Activated T-helper 9 cell treated with anti-CD3 and anti-CD28 coated beads, Interleukin-2, amount 50 U/mL, for 16 hours (primary cell): ENCODE measurements around the gene C22orf31.
"Not testable (repeated sequence)": the region's sequence is repeated elsewhere in the genome, so short reads cannot be mapped to it uniquely, and the experiment has no call there.

Experiments
- DNase-seq: peaks from one replicate; pipeline ENCODE4 v3.0.0-alpha.2; 2020; ENCODE audit warnings: low read depth

The C22orf31 gene

DNA sequence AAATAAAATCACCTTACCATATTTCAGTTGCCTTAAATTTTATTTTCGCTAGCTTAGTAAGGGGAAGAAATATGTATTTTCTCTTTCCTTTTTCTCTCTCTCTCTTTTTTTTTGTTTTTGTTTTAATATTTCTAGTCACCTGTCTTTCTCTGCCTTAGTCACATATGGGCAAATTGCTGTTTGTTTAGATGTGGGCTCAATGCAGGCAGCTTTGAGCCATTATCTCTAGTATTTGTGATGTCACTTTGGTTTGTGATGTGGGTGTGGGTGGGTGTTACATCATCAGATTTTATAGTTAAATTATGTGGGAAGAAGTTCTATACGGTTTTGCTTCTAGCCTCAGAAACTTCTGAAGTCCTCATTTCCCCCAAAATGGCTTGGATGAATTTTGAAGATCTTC, at the start of gene C22orf31:
TSS of gene C22orf31 (minus strand) at position 59 of the 400 bp plus-strand sequence. CDS start at position 20, 39 bp downstream.
- no peak for DNase-seq

DNA sequence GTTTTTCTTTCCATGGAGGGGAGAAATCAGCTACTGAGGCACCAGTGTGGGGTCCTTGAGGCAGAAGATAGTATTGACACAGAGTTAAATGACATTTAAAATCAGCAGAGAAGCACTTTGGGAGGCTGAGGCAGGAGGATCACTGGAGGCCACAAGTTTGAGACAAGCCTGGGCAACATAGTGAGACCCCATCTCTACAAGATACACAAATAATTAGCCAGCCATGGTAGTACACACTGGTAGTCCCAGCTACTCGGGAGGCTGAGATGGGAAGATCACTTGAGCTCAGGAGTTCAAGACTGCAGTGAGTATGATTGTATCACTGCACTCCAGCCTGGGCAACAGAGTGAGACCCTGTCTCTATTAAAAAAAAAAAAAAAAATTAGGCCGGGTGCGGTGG, 49.3 kb upstream of the C22orf31 start:
- DNase-seq: no peak

DNA sequence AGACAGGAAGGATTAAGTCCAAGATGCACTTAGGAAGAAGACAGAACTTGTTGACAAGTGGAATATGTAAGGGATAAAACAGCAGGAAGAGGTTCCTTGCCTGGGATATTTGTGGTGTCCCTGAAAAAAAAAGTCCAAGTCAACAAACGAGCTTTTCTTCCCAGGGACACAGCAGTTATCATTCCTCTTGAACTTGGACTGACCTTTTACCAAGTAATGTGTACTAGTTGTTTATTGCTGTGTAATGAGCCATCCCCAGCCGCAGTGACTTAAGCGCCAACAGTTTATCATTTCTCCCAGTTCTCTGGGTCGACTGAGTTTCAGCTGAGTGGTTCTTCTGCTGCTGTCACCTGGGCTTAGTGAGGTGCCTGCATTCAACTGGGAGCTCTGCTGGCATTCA, 48.2 kb upstream of the C22orf31 start:
- no peak for DNase-seq

DNA sequence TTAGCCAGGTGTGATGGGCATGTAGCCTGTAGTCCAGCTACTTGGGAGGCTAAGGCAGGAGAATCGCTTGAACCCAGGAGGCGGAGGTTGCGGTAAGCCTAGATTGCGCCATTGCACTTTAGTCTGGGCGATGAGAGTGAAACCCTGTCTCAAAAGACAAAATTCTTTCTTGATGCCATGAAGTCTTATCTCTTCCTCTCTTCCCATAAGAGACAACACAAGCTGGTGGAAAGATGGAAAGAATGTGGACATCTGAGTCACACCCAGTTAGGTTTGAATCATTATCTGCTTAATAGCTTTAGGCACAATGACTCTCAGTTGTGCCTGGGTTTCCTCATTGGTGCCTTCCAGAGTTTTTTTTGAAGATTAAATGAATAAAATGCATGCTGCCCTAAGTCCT, 46.5 kb upstream of the C22orf31 start:
- DNase-seq: no peak

DNA sequence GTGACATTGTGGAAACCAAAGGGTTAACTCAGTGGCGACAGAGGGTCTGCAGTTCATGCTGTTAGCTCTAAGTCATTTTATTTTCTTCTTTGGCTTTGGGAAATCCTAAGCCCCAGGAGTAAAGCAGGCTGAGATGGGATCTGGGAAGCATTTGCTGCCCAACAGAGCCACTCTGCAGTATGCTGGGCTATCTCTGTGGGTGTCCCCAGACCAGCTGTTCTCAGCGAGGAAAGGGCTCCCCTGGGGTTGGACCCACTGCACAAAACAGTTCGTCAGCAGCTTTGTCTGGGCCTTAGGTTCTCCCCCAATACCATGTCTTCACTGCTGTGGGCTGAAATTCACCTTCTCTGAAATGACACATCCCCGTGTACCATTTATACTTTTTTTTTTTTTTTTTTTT, 45.2 kb upstream of the C22orf31 start:
- DNase-seq: no peak

DNA sequence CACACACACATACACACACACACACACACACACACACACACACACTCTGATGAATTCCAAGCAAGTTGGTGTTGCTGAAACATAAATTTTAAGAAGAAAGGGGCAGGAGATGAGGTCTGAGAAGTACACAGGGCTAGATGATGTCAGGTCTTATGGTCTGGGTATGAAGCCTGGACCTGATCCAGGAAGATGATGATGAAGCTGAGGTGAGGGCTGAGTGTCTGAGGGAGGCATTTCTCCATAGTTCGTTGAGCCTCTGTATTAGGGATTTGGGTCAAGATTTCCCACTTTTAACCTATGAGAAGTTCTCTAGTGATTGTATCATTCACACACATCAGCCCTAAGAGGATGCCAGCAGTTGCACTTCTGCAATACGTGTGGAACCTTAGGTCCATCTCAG, 43.8 kb upstream of the C22orf31 start:
- DNase-seq: no peak

DNA sequence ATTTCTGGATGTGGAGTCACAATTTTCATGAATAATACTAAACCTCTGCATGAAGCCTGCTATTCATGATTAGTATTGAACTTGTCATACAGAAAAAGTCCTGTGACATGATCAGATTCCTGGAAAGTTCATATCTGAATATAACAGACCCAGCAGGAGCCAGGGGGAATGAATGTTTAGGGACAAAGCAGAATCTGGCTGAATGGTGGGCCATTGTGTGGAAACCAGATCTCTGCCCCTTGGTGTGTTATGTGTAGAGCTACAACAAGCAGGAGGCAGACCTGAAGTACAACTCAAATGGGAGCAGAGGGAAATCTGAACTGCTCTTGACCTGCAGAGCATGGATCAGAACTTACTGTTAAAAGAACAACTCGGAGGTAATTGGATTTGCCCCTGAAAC, 41.5 kb upstream of the C22orf31 start:
- no peak for DNase-seq

DNA sequence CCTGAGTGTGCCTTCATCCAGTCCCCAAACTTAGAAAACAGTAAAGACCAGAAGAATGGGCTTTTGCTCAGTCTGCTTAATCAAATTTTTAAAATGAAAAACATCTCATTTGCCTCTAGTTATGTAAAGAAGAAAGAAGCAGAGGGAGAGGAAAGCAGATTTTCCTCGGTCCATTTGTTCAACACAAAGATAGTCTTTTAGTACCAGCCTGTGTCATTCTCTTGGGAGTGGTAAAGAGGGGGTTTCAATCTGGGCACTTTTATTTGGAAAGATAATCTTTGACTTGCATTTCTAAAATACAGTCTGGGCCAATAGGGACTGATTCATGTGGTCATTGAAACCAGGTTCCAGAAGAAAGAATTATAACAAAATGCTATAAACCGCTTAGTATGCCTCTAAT, 40.7 kb upstream of the C22orf31 start:
- DNase-seq: no peak

DNA sequence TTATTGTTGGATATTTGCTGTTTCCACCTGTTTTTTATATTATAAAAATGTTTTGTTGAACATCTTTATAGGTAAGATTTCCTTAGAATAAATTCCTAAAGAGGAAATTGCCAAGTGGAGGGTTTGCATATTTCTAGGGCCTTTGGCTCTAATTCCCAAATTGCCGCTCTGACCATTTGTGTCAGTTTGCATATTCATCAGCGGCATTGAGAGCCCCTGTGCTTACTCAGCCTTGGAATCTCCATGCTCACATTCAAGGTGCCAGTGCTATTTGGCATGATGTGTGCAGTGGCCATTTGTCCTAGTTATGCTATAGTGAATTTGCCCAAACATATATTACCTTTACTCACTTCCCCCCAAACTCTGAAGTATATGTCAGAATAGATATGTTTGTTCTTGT, 36.7 kb upstream of the C22orf31 start:
- DNase-seq: no peak

DNA sequence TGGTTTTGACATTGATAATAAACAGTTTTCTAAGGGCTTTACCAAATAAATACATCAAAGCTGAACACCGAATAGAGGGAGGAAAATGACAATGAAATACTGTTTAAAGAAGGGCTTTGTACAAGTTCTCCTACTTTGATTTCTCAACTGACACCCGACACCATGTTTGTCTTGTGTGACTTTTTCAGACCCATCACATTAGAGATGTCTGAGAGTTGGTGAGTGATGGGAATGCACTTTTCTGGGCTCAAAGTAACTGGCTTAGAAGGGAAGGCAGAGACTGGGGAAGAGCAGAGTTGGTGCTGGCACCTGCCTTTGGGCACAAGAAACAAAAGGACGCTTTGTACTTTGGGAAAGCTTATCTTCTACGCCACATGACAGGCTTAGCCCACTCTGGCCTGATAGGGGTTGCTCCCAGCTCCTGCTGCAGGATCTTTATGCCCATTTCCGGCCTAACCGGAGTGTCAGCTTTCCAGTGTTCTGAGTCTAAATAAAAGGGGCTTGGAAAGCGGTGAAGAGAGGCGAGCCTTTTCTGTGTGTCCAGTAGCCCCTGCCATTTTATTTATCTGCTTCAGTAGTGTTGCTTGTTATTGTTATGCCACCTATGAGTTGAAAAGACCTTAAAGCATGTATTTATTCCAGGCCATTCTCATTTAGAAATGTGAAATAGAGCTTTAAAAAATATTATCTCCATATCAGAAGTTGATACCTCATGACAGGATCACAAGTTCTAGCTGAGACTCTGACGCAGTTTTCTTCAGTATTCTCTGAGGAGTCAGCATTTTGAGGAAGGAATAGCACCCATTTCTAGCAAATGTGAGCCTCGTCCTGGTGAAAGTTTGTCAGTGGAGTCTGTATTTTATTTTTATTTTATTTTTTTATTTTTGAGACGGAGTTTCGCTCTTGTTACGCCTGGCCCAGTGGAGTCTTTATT, 35.4 kb upstream of the C22orf31 start:
- no peak for DNase-seq

DNA sequence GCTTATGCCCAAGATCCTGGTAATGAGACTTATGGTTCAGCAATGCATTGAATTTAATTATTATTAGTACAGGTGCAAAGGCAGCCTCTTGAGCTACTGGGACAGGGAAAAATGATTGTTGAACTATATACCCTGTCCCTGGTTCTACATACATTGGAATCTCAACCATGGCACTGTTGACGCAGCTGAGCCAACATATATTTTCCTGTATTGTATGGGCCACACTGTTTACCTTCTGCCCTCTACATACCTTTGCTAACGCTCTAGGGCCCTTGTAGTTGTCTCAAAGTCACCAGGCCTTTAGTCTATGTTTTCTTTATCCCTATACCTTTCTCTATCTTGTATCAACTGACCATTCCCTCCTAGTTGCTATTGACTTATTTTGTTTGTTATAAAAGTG, 33.8 kb upstream of the C22orf31 start:
- DNase-seq: no peak

DNA sequence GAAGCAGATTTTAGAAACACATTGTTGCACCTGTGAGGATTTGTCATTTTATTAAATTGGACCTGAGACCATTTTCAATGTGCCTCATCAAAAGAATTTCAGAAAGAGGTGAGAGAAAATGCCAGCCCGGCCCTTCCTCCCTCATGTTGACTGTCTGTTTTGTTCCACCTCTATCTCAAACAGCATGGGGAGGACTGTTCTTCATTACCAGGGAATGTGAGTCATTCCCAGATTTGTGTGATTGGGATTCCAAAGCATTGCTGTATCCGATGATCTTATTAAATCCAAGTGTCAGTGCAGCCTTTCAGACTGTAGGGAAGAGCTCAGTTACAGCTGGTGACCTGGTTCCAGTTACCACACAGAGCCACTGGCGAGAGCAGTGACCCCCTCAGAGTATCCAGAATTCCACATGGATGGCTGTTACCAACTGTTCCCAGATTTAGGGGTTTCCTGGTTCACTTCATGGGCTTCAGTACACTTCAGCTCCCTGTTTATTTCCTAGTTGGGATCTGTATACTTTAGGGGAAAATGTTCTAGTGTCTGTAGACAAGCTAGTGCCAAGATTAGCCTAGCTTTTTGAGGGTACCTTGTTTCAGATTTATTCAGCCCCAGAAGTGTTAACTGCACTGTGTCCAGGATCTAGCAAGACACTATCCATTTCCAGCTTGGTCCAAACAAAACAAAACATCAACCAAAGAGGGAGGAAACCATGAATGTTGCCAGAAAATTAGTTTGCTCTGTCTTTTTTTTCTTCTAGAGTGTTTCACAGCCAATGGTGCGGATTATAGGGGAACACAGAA, 32.1 kb upstream of the C22orf31 start:
- no peak for DNase-seq

DNA sequence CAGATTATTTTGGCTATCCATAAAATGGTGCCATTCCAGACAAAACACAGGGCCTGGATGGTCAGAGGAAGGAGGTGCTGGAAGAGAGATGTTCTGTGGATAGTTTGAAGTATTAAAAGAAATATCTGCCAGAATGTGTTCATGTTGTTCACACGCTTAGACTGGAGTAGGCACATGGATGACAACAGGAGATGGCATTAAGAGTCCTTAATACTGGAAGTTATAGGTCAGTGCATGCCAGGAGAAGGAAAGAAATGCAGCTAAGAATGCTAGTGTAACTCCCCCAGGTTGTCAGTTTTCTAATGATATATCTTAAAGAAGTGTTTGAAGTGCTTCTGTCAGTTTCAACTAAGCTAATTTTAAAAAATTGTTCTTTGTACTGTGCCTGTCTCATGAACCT, 31.4 kb upstream of the C22orf31 start:
- no peak for DNase-seq

DNA sequence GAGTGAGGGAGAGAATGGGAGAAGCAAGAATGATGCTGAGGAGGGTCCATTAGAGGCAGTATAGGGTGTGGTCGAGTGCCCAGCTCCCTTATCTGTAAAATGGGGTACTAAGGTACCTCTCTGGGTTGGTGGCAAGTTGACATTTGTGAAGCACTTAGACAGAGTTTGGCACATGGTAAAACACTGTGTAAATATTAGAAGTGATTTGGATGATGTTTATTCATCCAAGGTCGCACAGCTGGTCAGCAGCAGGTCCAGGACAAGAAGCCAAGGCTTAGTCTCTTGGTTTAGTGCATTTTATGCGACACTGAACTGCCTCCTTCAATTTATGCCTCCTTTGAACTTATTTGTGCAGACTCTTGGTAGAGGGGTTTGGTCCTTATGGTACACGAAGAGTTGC, 30.6 kb upstream of the C22orf31 start:
- DNase-seq: no peak

DNA sequence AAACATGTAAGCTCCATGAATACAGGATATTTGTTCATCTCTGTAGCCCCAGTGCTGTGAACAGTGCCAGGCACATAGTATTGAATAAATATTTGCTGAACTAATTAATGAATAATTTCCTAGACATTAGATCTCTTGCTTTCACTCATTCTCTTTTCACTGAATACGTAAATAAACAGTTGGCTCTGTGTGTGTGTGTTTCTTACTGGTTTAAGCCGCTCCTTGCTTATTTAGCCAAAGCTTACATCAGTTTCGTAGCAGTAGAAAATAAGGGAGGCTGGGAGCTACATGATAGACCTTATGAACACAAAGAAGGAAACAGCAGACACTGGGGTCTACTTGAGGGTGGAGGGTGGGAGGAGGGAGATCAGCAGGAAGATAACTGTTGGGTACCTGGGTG, 28.4 kb upstream of the C22orf31 start:
- DNase-seq: no peak

DNA sequence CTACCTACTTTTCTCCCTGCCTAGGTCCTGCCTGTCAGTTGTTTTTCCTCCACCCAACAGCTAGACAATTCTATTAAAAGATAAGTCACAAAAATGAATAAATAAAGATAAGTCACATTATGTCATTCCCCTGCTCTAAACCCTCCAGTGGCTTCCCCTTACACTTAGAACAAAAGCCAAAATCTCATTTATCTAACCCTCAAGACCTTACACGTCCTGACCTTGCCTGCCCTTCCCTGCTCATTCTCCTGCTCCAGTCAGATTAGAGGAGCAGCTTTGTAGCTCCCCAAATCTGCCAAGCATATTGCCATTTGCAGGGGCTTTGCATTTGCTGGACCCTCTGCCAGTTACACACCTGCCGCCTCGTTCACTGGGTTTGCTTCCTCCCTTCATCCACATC, 27.9 kb upstream of the C22orf31 start:
- no peak for DNase-seq

DNA sequence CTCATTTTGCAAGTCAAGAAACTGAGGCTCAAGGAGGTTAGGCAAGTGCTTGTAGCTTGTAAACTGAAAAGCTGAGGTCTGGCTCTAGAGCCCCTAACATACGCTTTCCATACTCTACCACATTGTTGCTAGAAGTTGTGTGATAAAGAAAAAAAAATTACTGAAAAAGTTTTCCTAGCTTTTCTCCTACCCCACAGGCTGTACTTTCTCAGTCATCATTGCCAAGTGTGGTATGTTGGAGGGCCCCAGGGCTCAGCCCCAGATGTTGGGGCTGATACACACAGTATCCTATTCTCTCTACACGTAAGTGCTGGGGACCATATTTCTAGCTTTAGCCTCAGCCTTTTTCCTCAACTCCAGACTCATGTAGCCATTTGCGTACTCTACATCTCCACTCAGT, 27.2 kb upstream of the C22orf31 start:
- no peak for DNase-seq

DNA sequence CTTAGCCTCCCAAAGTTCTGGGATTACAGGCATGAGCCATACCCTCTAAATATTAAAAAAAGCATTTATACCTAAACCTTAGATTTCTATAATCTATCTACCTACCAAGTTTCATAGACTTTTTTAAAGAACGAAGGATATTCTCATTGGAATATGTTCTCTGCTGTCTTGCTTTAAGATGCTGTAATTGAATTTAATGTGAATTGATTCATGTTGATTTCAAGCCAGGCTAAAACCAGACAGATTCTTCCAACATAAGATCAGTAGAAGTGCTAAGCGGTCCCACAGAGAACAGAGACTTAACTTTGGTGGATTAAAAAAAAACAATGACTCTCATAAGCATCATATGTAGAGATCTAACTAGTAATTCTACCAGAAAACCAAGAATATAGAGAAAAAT, 25.4 kb upstream of the C22orf31 start:
- no peak for DNase-seq

DNA sequence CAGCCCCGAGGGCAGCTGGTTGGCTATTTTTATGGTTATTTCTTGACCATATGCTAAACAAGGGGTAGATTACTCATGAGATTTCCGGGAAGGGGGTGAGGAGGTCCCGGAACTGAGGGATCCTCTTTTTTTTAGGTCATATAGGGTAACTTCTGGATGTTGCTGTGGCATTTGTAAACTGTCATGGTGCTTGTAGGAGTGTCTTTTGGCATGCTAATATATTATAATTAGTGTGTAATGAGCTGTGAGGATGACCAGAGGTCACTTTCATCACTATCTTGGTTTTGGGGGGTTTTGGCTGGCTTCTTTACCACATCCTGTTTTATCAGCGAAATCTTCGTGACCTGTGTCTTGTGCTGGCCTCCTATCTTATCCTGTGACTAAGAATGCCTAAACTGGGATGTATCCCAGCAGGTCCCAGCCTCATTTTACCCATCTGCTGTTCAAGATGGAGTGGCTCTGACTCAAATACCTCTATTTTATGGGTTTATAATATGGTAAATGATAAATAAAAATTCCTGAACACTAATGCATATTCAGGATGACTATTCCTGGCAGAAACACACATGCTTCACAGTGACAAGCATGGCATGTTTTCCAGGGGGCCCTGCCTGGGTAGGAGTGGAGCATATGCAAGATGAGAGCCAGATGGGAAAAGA, 22.4 kb upstream of the C22orf31 start:
- DNase-seq: no peak

DNA sequence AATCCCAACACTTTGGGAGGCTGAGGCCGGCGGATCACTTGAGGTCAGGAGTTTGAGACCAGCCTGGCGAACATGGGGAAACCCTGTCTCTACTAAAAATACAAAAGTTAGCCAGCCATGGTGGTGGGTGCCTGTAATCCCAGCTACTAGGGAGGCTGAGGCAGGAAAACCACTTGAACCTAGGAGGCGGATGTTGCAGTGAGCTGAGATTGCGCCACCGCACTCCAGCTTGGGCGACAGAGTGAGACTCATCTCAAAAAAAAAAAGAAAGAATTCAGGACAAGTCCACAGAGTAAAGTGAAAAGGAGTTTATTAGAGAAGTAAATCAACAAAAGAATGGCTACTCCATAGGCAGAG, 21.9 kb upstream of the C22orf31 start:
- not testable (repeated sequence) for DNase-seq

DNA sequence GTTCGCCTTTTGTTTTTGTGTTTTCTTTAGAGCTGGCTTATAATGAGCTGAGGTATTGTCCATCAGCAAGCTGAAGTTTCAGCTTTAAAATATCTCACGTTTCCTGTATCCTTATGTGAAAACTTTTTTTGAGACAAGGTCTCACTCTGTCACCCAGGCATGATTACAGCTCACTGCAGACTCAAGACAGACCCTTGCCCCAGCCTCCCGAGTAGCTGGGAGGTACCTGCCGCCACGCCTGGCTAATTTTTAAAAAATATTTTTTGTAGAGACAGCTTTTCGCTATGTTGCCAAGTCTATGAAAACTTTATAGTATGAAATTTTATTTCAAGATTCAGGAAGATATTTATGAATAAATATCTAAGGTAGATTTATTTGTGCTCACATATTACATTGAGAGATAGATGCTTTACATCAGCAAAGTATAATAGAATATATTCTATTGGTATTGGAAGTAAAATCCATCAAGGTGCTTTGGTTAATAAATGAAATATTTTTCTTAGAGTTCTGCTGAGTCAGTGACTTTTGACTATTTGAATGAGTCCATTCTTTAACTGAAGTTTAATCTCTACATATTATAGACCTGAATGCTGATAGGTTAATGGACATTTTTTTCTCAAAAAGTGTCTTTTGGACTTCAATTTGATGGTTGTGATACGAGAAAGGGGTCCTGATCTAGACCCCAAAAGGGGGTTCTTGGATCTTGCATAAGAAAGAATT, 21.4 kb upstream of the C22orf31 start:
- no peak for DNase-seq
